ENCODE results near the gene TP73.

Gene TP73

GRCh38 chr1:3609769-3610526 lies 42.4 kb upstream of the TP73 start:
- Histone ChIP-seq H3K27me3 (ENCODE audit: insufficient read depth, low read length) (peaks cover 22% of the 10 kb centered on the region), H3K9ac (ENCODE audit: low read depth, low read length) (peak overlapping the region; percentile 46; the same call in 1 of the 2 replicates), H3K36me3 (ENCODE audit: insufficient read depth, low read length) (no peaks in the 10 kb centered on the region), H3K4me3 (ENCODE audit: low read length) (peak overlapping the region; percentile 71), H3K4me1 (ENCODE audit: insufficient read depth, low read length) (peaks cover 29% of the 10 kb centered on the region), H3K9me3 (ENCODE audit: insufficient read depth, low read depth, low read length) (no peaks in the 10 kb centered on the region), H3K27ac (ENCODE audit: low read depth, low read length) (no peak overlapping the region)
- WGBS: 62% methylated on average over 24 of the region's 24 CpGs

- peaks cover 22% of the 10 kb centered on the region for H3K27me3 ChIP-seq (ENCODE audit: insufficient read depth, low read length)
- H3K9me3 ChIP-seq (ENCODE audit: insufficient read depth, low read depth, low read length): no peaks in the 10 kb centered on the region
- WGBS: 6% methylated on average over 27 of the region's 27 CpGs
- peak overlapping the region; percentile 71 for H3K4me3 ChIP-seq (ENCODE audit: low read length)
- H3K4me1 ChIP-seq (ENCODE audit: insufficient read depth, low read length): peaks cover 29% of the 10 kb centered on the region
- no peaks in the 10 kb centered on the region for H3K36me3 ChIP-seq (ENCODE audit: insufficient read depth, low read length)
- H3K9ac ChIP-seq (ENCODE audit: low read depth, low read length): peak overlapping the region; percentile 74
- H3K27ac ChIP-seq (ENCODE audit: low read depth, low read length): no peak overlapping the region
Measured at GRCh38 chr1:3610527-3611169, 41.7 kb upstream of the TP73 start.

GRCh38 chr1:3611170-3612019 lies 40.9 kb upstream of the TP73 start, which contains the start of gene MEGF6:
Gene MEGF6 (minus strand): TSS chr1:3611508. CDS start chr1:3611268, 240 bp downstream.
- Histone ChIP-seq H3K9me3 (ENCODE audit: insufficient read depth, low read depth, low read length) (no peaks in the 10 kb centered on the region), H3K27ac (ENCODE audit: low read depth, low read length) (no peak within 1 kb of the TSS), H3K36me3 (ENCODE audit: insufficient read depth, low read length) (no peaks in the 10 kb centered on the region), H3K4me1 (ENCODE audit: insufficient read depth, low read length) (peaks cover 29% of the 10 kb centered on the region), H3K4me3 (ENCODE audit: low read length) (peak within 1 kb of the TSS; percentile 71), H3K9ac (ENCODE audit: low read depth, low read length) (peak within 1 kb of the TSS; percentile 74), H3K27me3 (ENCODE audit: insufficient read depth, low read length) (peaks cover 22% of the 10 kb centered on the region)
- WGBS: 2% methylated on average over 75 of the region's 87 CpGs

GRCh38 chr1:3612123-3612522 lies 40.2 kb upstream of the TP73 start:
- Histone ChIP-seq H3K27me3 (ENCODE audit: insufficient read depth, low read length) (peaks cover 22% of the 10 kb centered on the region), H3K27ac (ENCODE audit: low read depth, low read length) (no peak overlapping the region), H3K36me3 (ENCODE audit: insufficient read depth, low read length) (no peaks in the 10 kb centered on the region), H3K9me3 (ENCODE audit: insufficient read depth, low read depth, low read length) (no peaks in the 10 kb centered on the region), H3K4me1 (ENCODE audit: insufficient read depth, low read length) (peaks cover 29% of the 10 kb centered on the region), H3K4me3 (ENCODE audit: low read length) (peak overlapping the region; percentile 46), H3K9ac (ENCODE audit: low read depth, low read length) (peak overlapping the region; percentile 14; the same call in 1 of the 2 replicates)
- 77% methylated on average over 7 of the region's 7 CpGs for WGBS

- no peak overlapping the region for H3K9ac ChIP-seq (ENCODE audit: low read depth, low read length)
- no peaks in the 10 kb centered on the region for H3K9me3 ChIP-seq (ENCODE audit: insufficient read depth, low read depth, low read length)
- no peak overlapping the region for H3K27ac ChIP-seq (ENCODE audit: low read depth, low read length)
- no peaks in the 10 kb centered on the region for H3K36me3 ChIP-seq (ENCODE audit: insufficient read depth, low read length)
- H3K4me3 ChIP-seq (ENCODE audit: low read length): no peak overlapping the region
- peaks cover 19% of the 10 kb centered on the region for H3K27me3 ChIP-seq (ENCODE audit: insufficient read depth, low read length)
- 58% methylated on average over 20 of the region's 20 CpGs for WGBS
- H3K4me1 ChIP-seq (ENCODE audit: insufficient read depth, low read length): peaks cover 26% of the 10 kb centered on the region
Measured at GRCh38 chr1:3614755-3615742, 37.3 kb upstream of the TP73 start.

GRCh38 chr1:3616861-3617260 lies 35.5 kb upstream of the TP73 start:
- Histone ChIP-seq H3K9ac (ENCODE audit: low read depth, low read length) (no peak overlapping the region), H3K27me3 (ENCODE audit: insufficient read depth, low read length) (peaks cover 11% of the 10 kb centered on the region), H3K4me1 (ENCODE audit: insufficient read depth, low read length) (peaks cover 24% of the 10 kb centered on the region), H3K36me3 (ENCODE audit: insufficient read depth, low read length) (no peaks in the 10 kb centered on the region), H3K9me3 (ENCODE audit: insufficient read depth, low read depth, low read length) (no peaks in the 10 kb centered on the region), H3K4me3 (ENCODE audit: low read length) (no peak overlapping the region), H3K27ac (ENCODE audit: low read depth, low read length) (no peak overlapping the region)
- WGBS: 87% methylated on average over 5 of the region's 9 CpGs

GRCh38 chr1:3617806-3618345 lies 34.4 kb upstream of the TP73 start:
- no peak overlapping the region for H3K4me3 ChIP-seq (ENCODE audit: low read length)
- H3K27ac ChIP-seq (ENCODE audit: low read depth, low read length): no peak overlapping the region
- no peaks in the 10 kb centered on the region for H3K36me3 ChIP-seq (ENCODE audit: insufficient read depth, low read length)
- peaks cover 18% of the 10 kb centered on the region for H3K4me1 ChIP-seq (ENCODE audit: insufficient read depth, low read length)
- WGBS: 89% methylated on average over 17 of the region's 18 CpGs
- no peaks in the 10 kb centered on the region for H3K9me3 ChIP-seq (ENCODE audit: insufficient read depth, low read depth, low read length)
- H3K9ac ChIP-seq (ENCODE audit: low read depth, low read length): no peak overlapping the region
- H3K27me3 ChIP-seq (ENCODE audit: insufficient read depth, low read length): peaks cover 1% of the 10 kb centered on the region

GRCh38 chr1:3618531-3618880 lies 33.8 kb upstream of the TP73 start:
- Histone ChIP-seq H3K4me1 (ENCODE audit: insufficient read depth, low read length) (peaks cover 12% of the 10 kb centered on the region), H3K9ac (ENCODE audit: low read depth, low read length) (no peak overlapping the region), H3K9me3 (ENCODE audit: insufficient read depth, low read depth, low read length) (no peaks in the 10 kb centered on the region), H3K4me3 (ENCODE audit: low read length) (no peak overlapping the region), H3K36me3 (ENCODE audit: insufficient read depth, low read length) (no peaks in the 10 kb centered on the region), H3K27ac (ENCODE audit: low read depth, low read length) (no peak overlapping the region), H3K27me3 (ENCODE audit: insufficient read depth, low read length) (no peaks in the 10 kb centered on the region)
- WGBS: 86% methylated on average over 9 of the region's 9 CpGs

- Histone ChIP-seq H3K9ac (ENCODE audit: low read depth, low read length) (no peak overlapping the region), H3K27me3 (ENCODE audit: insufficient read depth, low read length) (no peaks in the 10 kb centered on the region), H3K36me3 (ENCODE audit: insufficient read depth, low read length) (no peaks in the 10 kb centered on the region), H3K4me1 (ENCODE audit: insufficient read depth, low read length) (peaks cover 6% of the 10 kb centered on the region; the same call in 1 of the 2 replicates), H3K27ac (ENCODE audit: low read depth, low read length) (no peak overlapping the region), H3K9me3 (ENCODE audit: insufficient read depth, low read depth, low read length) (no peaks in the 10 kb centered on the region), H3K4me3 (ENCODE audit: low read length) (no peak overlapping the region)
- 26% methylated on average over 18 of the region's 21 CpGs for WGBS
Measured at GRCh38 chr1:3618881-3619671, 33.2 kb upstream of the TP73 start.
